Measurements from ENCODE around the gene DCUN1D1. TPM values are rescaled to one million over a fixed set of nuclear protein-coding genes. Genes with fewer than 3 reads are reported as not detected.
"Not testable (repeated sequence)": the region's sequence is repeated elsewhere in the genome, so short reads cannot be mapped to it uniquely, and the experiment has no call there.

DCUN1D1 gene
- total and polyA plus RNA-seq, 5 donors from 2014 or later: 25.0 to 39.3 (median 25.7) TPM

- Mint-ChIP-seq H3K9me3 (no peaks in the 10 kb centered on the region), H3K4me1 (no peaks in the 10 kb centered on the region), H3K4me3 (no peak overlapping the region), H3K27me3 (no peaks in the 10 kb centered on the region), H3K36me3 (peaks cover 18% of the 10 kb centered on the region), H3K27ac (no peak overlapping the region)
- ATAC-seq (ENCODE audit: low read depth in 2 of 2) (no peak), DNase-seq (no peak)
- no peaks in the 10 kb centered on the region for H3K4me1 ChIP-seq (ENCODE audit: control insufficient read depth, insufficient read depth, low read length, poor library complexity, severe bottlenecking)
- no peaks in the 10 kb centered on the region for H3K27me3 ChIP-seq (ENCODE audit: control insufficient read depth, insufficient read depth, low read length)
- no peaks in the 10 kb centered on the region for H3K9me3 ChIP-seq (ENCODE audit: control insufficient read depth in 2 of 2, low read length in 2 of 2)
- H3K4me3 ChIP-seq (ENCODE audit: low read depth, low read length): no peak overlapping the region
- H3K36me3 ChIP-seq (ENCODE audit: control insufficient read depth, insufficient read depth, low read length): peaks cover 21% of the 10 kb centered on the region
- H3K27ac ChIP-seq (ENCODE audit: insufficient read depth, low read length, poor library complexity, severe bottlenecking): no peak overlapping the region
Measured at GRCh38 chr3:183013074-183013473, 32.7 kb upstream of the DCUN1D1 start.

GRCh38 chr3:183008800-183009199 is 28.5 kb upstream of the DCUN1D1 start:
- Histone ChIP-seq H3K27ac (ENCODE audit: insufficient read depth, low read length, poor library complexity, severe bottlenecking) (no peak overlapping the region), H3K36me3 (ENCODE audit: control insufficient read depth, insufficient read depth, low read length) (peaks cover 3% of the 10 kb centered on the region), H3K4me3 (ENCODE audit: low read depth, low read length) (no peak overlapping the region), H3K4me1 (ENCODE audit: control insufficient read depth, insufficient read depth, low read length, poor library complexity, severe bottlenecking) (no peaks in the 10 kb centered on the region), H3K27me3 (ENCODE audit: control insufficient read depth, insufficient read depth, low read length) (no peaks in the 10 kb centered on the region), H3K9me3 (ENCODE audit: control insufficient read depth in 2 of 2, low read length in 2 of 2) (no peaks in the 10 kb centered on the region)
- H3K27ac Mint-ChIP-seq: no peak overlapping the region
- DNase-seq: no peak
- ATAC-seq (ENCODE audit: low read depth in 2 of 2): no peak
- H3K27me3 Mint-ChIP-seq: no peaks in the 10 kb centered on the region
- H3K4me1 Mint-ChIP-seq: no peaks in the 10 kb centered on the region
- H3K36me3 Mint-ChIP-seq: peaks cover 14% of the 10 kb centered on the region
- H3K9me3 Mint-ChIP-seq: no peaks in the 10 kb centered on the region
- H3K4me3 Mint-ChIP-seq: no peak overlapping the region

- no peak for ATAC-seq (ENCODE audit: low read depth in 2 of 2)
- Mint-ChIP-seq H3K9me3 (no peaks in the 10 kb centered on the region), H3K27ac (no peak overlapping the region), H3K4me3 (no peak overlapping the region), H3K4me1 (no peaks in the 10 kb centered on the region), H3K36me3 (peaks cover 14% of the 10 kb centered on the region), H3K27me3 (no peaks in the 10 kb centered on the region)
- Histone ChIP-seq H3K36me3 (ENCODE audit: control insufficient read depth, insufficient read depth, low read length) (peaks cover 3% of the 10 kb centered on the region), H3K27me3 (ENCODE audit: control insufficient read depth, insufficient read depth, low read length) (no peaks in the 10 kb centered on the region), H3K27ac (ENCODE audit: insufficient read depth, low read length, poor library complexity, severe bottlenecking) (no peak overlapping the region), H3K4me1 (ENCODE audit: control insufficient read depth, insufficient read depth, low read length, poor library complexity, severe bottlenecking) (no peaks in the 10 kb centered on the region), H3K9me3 (ENCODE audit: control insufficient read depth in 2 of 2, low read length in 2 of 2) (no peaks in the 10 kb centered on the region), H3K4me3 (ENCODE audit: low read depth, low read length) (no peak overlapping the region)
- no peak for DNase-seq
Measured at GRCh38 chr3:183008303-183008702, 28.0 kb upstream of the DCUN1D1 start.

GRCh38 chr3:183006396-183007002 is 26.2 kb upstream of the DCUN1D1 start:
- H3K4me1 ChIP-seq (ENCODE audit: control insufficient read depth, insufficient read depth, low read length, poor library complexity, severe bottlenecking): no peaks in the 10 kb centered on the region
- ATAC-seq (ENCODE audit: low read depth in 2 of 2) (no peak), DNase-seq (no peak)
- H3K27me3 ChIP-seq (ENCODE audit: control insufficient read depth, insufficient read depth, low read length): no peaks in the 10 kb centered on the region
- H3K4me3 ChIP-seq (ENCODE audit: low read depth, low read length): no peak overlapping the region
- Mint-ChIP-seq H3K9me3 (no peaks in the 10 kb centered on the region), H3K27me3 (no peaks in the 10 kb centered on the region), H3K4me3 (no peak overlapping the region), H3K36me3 (peaks cover 12% of the 10 kb centered on the region), H3K4me1 (no peaks in the 10 kb centered on the region), H3K27ac (no peak overlapping the region)
- no peaks in the 10 kb centered on the region for H3K36me3 ChIP-seq (ENCODE audit: control insufficient read depth, insufficient read depth, low read length)
- H3K27ac ChIP-seq (ENCODE audit: insufficient read depth, low read length, poor library complexity, severe bottlenecking): no peak overlapping the region
- H3K9me3 ChIP-seq (ENCODE audit: control insufficient read depth in 2 of 2, low read length in 2 of 2): no peaks in the 10 kb centered on the region

- Histone ChIP-seq H3K9me3 (ENCODE audit: control insufficient read depth in 2 of 2, low read length in 2 of 2) (no peaks in the 10 kb centered on the region), H3K27me3 (ENCODE audit: control insufficient read depth, insufficient read depth, low read length) (no peaks in the 10 kb centered on the region), H3K4me1 (ENCODE audit: control insufficient read depth, insufficient read depth, low read length, poor library complexity, severe bottlenecking) (no peaks in the 10 kb centered on the region), H3K4me3 (ENCODE audit: low read depth, low read length) (no peak overlapping the region), H3K27ac (ENCODE audit: insufficient read depth, low read length, poor library complexity, severe bottlenecking) (no peak overlapping the region), H3K36me3 (ENCODE audit: control insufficient read depth, insufficient read depth, low read length) (no peaks in the 10 kb centered on the region)
- no peak overlapping the region for H3K4me3 Mint-ChIP-seq
- H3K4me1 Mint-ChIP-seq: no peaks in the 10 kb centered on the region
- peaks cover 3% of the 10 kb centered on the region for H3K36me3 Mint-ChIP-seq
- no peak for ATAC-seq (ENCODE audit: low read depth in 2 of 2)
- no peak overlapping the region for H3K27ac Mint-ChIP-seq
- no peak for DNase-seq
- peaks cover 12% of the 10 kb centered on the region for H3K27me3 Mint-ChIP-seq
- peaks cover 0 to 5% (median 2%) of the 10 kb centered on the region in 7 donors for H3K9me3 Mint-ChIP-seq
Measured at GRCh38 chr3:182999767-183000166, 19.4 kb upstream of the DCUN1D1 start.

- not testable (repeated sequence) for ATAC-seq (ENCODE audit: low read depth in 2 of 2); H3K4me3 ChIP-seq (ENCODE audit: low read depth, low read length); H3K36me3 Mint-ChIP-seq; DNase-seq; H3K4me1 Mint-ChIP-seq; H3K9me3 Mint-ChIP-seq; H3K4me3 Mint-ChIP-seq; H3K27me3 ChIP-seq (ENCODE audit: control insufficient read depth, insufficient read depth, low read length); H3K27me3 Mint-ChIP-seq; H3K4me1 ChIP-seq (ENCODE audit: control insufficient read depth, insufficient read depth, low read length, poor library complexity, severe bottlenecking); H3K27ac ChIP-seq (ENCODE audit: insufficient read depth, low read length, poor library complexity, severe bottlenecking); H3K9me3 ChIP-seq (ENCODE audit: control insufficient read depth in 2 of 2, low read length in 2 of 2); H3K36me3 ChIP-seq (ENCODE audit: control insufficient read depth, insufficient read depth, low read length)
- peak overlapping the region in 1 of 3 donors; percentile 29 for H3K27ac Mint-ChIP-seq
Measured at GRCh38 chr3:182993486-182994201, 13.3 kb upstream of the DCUN1D1 start.

- no peaks in the 10 kb centered on the region for H3K27me3 ChIP-seq (ENCODE audit: control insufficient read depth, insufficient read depth, low read length)
- Mint-ChIP-seq H3K4me1 (peaks cover 6 to 9% (median 7%) of the 10 kb centered on the region in 4 donors), H3K9me3 (peaks cover 0 to 4% (median 2%) of the 10 kb centered on the region in 7 donors)
Measured at GRCh38 chr3:182989566-182989965, 9.2 kb upstream of the DCUN1D1 start.

GRCh38 chr3:182986021-182986420 is 5.7 kb upstream of the DCUN1D1 start:
- no peak for ATAC-seq (ENCODE audit: low read depth in 2 of 2)
- no peaks in the 10 kb centered on the region for H3K36me3 Mint-ChIP-seq
- no peaks in the 10 kb centered on the region for H3K9me3 ChIP-seq (ENCODE audit: control insufficient read depth in 2 of 2, low read length in 2 of 2)
- no peak overlapping the region for H3K4me3 Mint-ChIP-seq
- no peak for DNase-seq
- H3K27me3 Mint-ChIP-seq: no peaks in the 10 kb centered on the region
- H3K27ac ChIP-seq (ENCODE audit: insufficient read depth, low read length, poor library complexity, severe bottlenecking): no peak overlapping the region
- no peak overlapping the region for H3K4me3 ChIP-seq (ENCODE audit: low read depth, low read length)
- H3K27me3 ChIP-seq (ENCODE audit: control insufficient read depth, insufficient read depth, low read length): no peaks in the 10 kb centered on the region
- H3K4me1 Mint-ChIP-seq: peaks cover 0 to 5% (median 0%) of the 10 kb centered on the region in 4 donors
- no peaks in the 10 kb centered on the region for H3K36me3 ChIP-seq (ENCODE audit: control insufficient read depth, insufficient read depth, low read length)
- no peak overlapping the region for H3K27ac Mint-ChIP-seq
- no peaks in the 10 kb centered on the region for H3K9me3 Mint-ChIP-seq
- H3K4me1 ChIP-seq (ENCODE audit: control insufficient read depth, insufficient read depth, low read length, poor library complexity, severe bottlenecking): peaks cover 6% of the 10 kb centered on the region

More at GRCh38 chr3:182989566-182989965, 9.2 kb upstream of the DCUN1D1 start:
- ATAC-seq (ENCODE audit: low read depth in 2 of 2) (no peak), DNase-seq (no peak)
- Histone ChIP-seq H3K4me1 (ENCODE audit: control insufficient read depth, insufficient read depth, low read length, poor library complexity, severe bottlenecking) (no peaks in the 10 kb centered on the region), H3K36me3 (ENCODE audit: control insufficient read depth, insufficient read depth, low read length) (no peaks in the 10 kb centered on the region), H3K9me3 (ENCODE audit: control insufficient read depth in 2 of 2, low read length in 2 of 2) (no peaks in the 10 kb centered on the region), H3K4me3 (ENCODE audit: low read depth, low read length) (no peak overlapping the region), H3K27ac (ENCODE audit: insufficient read depth, low read length, poor library complexity, severe bottlenecking) (no peak overlapping the region)
- no peak overlapping the region for H3K27ac Mint-ChIP-seq
- no peaks in the 10 kb centered on the region for H3K36me3 Mint-ChIP-seq
- no peak overlapping the region for H3K4me3 Mint-ChIP-seq
- H3K27me3 Mint-ChIP-seq: no peaks in the 10 kb centered on the region

All from CD4-positive, CD25-positive, alpha-beta regulatory T cell (primary cell).